PFSK-1 (cell line): ENCODE results near the gene ATP2B2.

ENCODE experiments used
- FOXP2 ChIP-seq: optimal IDR thresholded peaks from 2 replicates; pipeline ENCODE3; 2011; ENCODE audit warnings: borderline replicate concordance, control low read depth, inconsistent platforms; ENCODE audit not compliant: insufficient read depth; ENCODE audit errors: extremely low read length, extremely low read depth
- POLR2AphosphoS5 ChIP-seq: IDR thresholded peaks from 2 replicates; pipeline ENCODE4 v1.6.1; 2012; ENCODE audit warnings: low read depth, mild to moderate bottlenecking, control low read depth, low read length, moderate library complexity
- SIN3A ChIP-seq: IDR thresholded peaks from 2 replicates; pipeline ENCODE4 v1.6.1; 2012; ENCODE audit warnings: mild to moderate bottlenecking, low read length, moderate library complexity, borderline replicate concordance; ENCODE audit not compliant: insufficient read depth
- TAF1 ChIP-seq: IDR thresholded peaks from 2 replicates; pipeline ENCODE4 v1.6.1; 2012; ENCODE audit warnings: low read length, control low read depth, borderline replicate concordance; ENCODE audit not compliant: insufficient read depth
- TF ChIP-seq, protein P1 (sequence below), 2 experiments: IDR thresholded peaks; 2 replicates each; pipeline versions ENCODE4 v1.6.1 to v1.8.0; 2011 to 2012; ENCODE audit warnings: low read depth in 2 of 2, low read length in 2 of 2, control low read depth in 1 of 2, inconsistent platforms in 1 of 2, mild to moderate bottlenecking in 1 of 2, moderate library complexity in 1 of 2; ENCODE audit not compliant: insufficient read depth in 1 of 2

Gene ATP2B2

GRCh38 chr3:10280571-10280970 lies 224.8 kb downstream of the ATP2B2 start:
- no peak for TF ChIP-seq TAF1
- TF ChIP-seq FOXP2: no peak
- TF ChIP-seq, protein P1, sequence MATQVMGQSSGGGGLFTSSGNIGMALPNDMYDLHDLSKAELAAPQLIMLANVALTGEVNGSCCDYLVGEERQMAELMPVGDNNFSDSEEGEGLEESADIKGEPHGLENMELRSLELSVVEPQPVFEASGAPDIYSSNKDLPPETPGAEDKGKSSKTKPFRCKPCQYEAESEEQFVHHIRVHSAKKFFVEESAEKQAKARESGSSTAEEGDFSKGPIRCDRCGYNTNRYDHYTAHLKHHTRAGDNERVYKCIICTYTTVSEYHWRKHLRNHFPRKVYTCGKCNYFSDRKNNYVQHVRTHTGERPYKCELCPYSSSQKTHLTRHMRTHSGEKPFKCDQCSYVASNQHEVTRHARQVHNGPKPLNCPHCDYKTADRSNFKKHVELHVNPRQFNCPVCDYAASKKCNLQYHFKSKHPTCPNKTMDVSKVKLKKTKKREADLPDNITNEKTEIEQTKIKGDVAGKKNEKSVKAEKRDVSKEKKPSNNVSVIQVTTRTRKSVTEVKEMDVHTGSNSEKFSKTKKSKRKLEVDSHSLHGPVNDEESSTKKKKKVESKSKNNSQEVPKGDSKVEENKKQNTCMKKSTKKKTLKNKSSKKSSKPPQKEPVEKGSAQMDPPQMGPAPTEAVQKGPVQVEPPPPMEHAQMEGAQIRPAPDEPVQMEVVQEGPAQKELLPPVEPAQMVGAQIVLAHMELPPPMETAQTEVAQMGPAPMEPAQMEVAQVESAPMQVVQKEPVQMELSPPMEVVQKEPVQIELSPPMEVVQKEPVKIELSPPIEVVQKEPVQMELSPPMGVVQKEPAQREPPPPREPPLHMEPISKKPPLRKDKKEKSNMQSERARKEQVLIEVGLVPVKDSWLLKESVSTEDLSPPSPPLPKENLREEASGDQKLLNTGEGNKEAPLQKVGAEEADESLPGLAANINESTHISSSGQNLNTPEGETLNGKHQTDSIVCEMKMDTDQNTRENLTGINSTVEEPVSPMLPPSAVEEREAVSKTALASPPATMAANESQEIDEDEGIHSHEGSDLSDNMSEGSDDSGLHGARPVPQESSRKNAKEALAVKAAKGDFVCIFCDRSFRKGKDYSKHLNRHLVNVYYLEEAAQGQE (IDR thresholded peaks at IDR 0.05; ENCODE audit: insufficient read depth in 1 of 2, low read depth in 2 of 2, low read length in 2 of 2): no peak
- TF ChIP-seq POLR2AphosphoS5: no peak
- TF ChIP-seq SIN3A: no peak

DNA sequence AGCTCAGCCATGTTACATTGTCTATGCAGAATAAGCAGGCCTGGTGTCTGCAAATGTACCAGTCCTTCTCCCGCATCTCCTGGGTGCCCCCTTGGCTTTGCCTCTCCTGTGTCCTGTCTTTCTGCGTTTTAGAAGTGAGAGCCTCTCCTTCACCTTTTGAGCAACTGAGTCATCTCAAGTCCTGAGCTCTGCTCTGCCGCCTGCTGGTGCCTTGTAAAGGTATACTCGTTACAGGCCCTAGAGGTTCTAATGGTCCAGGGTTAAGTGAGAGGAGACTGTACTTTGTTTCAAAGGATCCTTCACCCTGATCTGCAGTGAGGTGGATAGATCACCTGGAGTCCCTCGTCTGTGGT lies 225.2 kb downstream of the ATP2B2 start:
- TF ChIP-seq TAF1 (no peak), SIN3A (no peak), POLR2AphosphoS5 (no peak), FOXP2 (no peak)
- TF ChIP-seq, protein P1 (IDR thresholded peaks at IDR 0.05; ENCODE audit: insufficient read depth in 1 of 2, low read depth in 2 of 2, low read length in 2 of 2): no peak

GRCh38 chr3:10279384-10280176 lies 225.8 kb downstream of the ATP2B2 start:
- TF ChIP-seq FOXP2 (no peak), SIN3A (no peak), TAF1 (no peak), POLR2AphosphoS5 (no peak)
- TF ChIP-seq, protein P1 (IDR thresholded peaks at IDR 0.05; ENCODE audit: insufficient read depth in 1 of 2, low read depth in 2 of 2, low read length in 2 of 2): no peak

DNA sequence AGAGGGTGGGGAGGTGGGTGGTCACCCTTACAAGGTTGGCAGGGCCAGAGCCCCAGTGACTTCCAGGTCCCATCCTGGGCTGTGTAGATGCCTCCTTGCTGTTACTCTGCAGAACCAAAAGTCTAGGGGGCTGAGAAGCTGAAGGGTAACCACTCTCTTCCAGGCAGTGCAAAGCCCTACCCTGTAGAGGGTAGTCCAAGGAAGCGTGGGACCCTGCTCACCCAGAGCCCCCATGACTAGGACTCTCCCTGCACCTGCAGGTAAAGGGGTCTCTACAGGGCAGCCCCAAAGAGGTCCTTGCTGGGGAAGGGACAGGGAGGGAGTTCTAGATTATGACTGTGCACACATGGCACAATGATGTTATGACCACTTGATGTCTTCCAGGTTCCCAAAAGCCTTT lies 226.9 kb downstream of the ATP2B2 start:
- TF ChIP-seq SIN3A (no peak), FOXP2 (no peak), TAF1 (no peak), POLR2AphosphoS5 (no peak)
- TF ChIP-seq, protein P1 (IDR thresholded peaks at IDR 0.05; ENCODE audit: insufficient read depth in 1 of 2, low read depth in 2 of 2, low read length in 2 of 2): no peak
